Esophagus muscularis mucosa (tissue), 3 donors: Measurements from ENCODE around the gene VAPA.

ENCODE experiments used
- CTCF ChIP-seq, 3 experiments: fragments of 200-600 bp in 2 of 3; fragments of 450-650 bp in 1 of 3; sonication (generic) in 2 of 3; IDR thresholded peaks; one replicate each; pipeline ENCODE4 v1.5.1; 2017 to 2019; ENCODE audit warnings: antibody characterized with exemption in 3 of 3, mild to moderate bottlenecking in 2 of 3, moderate library complexity in 1 of 3
- POLR2A ChIP-seq: fragments of 450-650 bp; IDR thresholded peaks from one replicate; pipeline ENCODE4 v1.6.1; 2017; ENCODE audit warnings: antibody characterized with exemption, moderate library complexity, mild to moderate bottlenecking, low read depth

- TF ChIP-seq CTCF (IDR thresholded peaks at IDR 0.05) (no peak), POLR2A (no peak)
These were observed 83.9 kb downstream of the VAPA start for GRCh38 chr18:9997711-9998110.
